T-helper 1 cell treated with Interleukin-12 subunit alpha and Interleukin-12 subunit beta and Interleukin-4 antibody, amounts not matched to agents 30 μg/mL and 1 μg/mL, for 36 hours (primary cell): ENCODE measurements around the gene ASB8.
A peak's percentile ranks its signal among the peaks of the same experiment; 100 is the strongest.
"Not testable (repeated sequence)": the region's sequence is repeated elsewhere in the genome, so short reads cannot be mapped to it uniquely, and the experiment has no call there.

Experiments
- H3K27ac Mint-ChIP-seq: one replicate; pipeline ENCODE4 v1.8.0; 2021; ENCODE audit warnings: mild to moderate bottlenecking, mixed read lengths
- H3K27me3 Mint-ChIP-seq: one replicate; pipeline ENCODE4 v1.8.0; 2021; ENCODE audit warnings: low read depth, mixed read lengths
- H3K36me3 Mint-ChIP-seq: one replicate; pipeline ENCODE4 v1.8.0; 2021; ENCODE audit warnings: low read depth, mixed read lengths
- H3K4me1 Mint-ChIP-seq: one replicate; pipeline ENCODE4 v1.8.0; 2021; ENCODE audit warnings: low read depth, mixed read lengths
- H3K4me3 Mint-ChIP-seq: one replicate; pipeline ENCODE4 v1.8.0; 2021; ENCODE audit warnings: mild to moderate bottlenecking, moderate library complexity, mixed read lengths
- H3K9me3 Mint-ChIP-seq: one replicate; pipeline ENCODE4 v1.8.0; 2021; ENCODE audit warnings: mixed read lengths

ASB8 gene

GRCh38 chr12:48142818-48143674 is 14.3 kb downstream of the ASB8 start:
- peaks cover 6% of the 10 kb centered on the region for H3K4me1 Mint-ChIP-seq
- peaks cover 30% of the 10 kb centered on the region for H3K36me3 Mint-ChIP-seq
- no peaks in the 10 kb centered on the region for H3K27me3 Mint-ChIP-seq
- no peaks in the 10 kb centered on the region for H3K9me3 Mint-ChIP-seq
- no peak overlapping the region for H3K4me3 Mint-ChIP-seq
- no peak overlapping the region for H3K27ac Mint-ChIP-seq

- no peak overlapping the region for H3K4me3 Mint-ChIP-seq
- no peaks in the 10 kb centered on the region for H3K9me3 Mint-ChIP-seq
- H3K36me3 Mint-ChIP-seq: peaks cover 17% of the 10 kb centered on the region
- H3K4me1 Mint-ChIP-seq: no peaks in the 10 kb centered on the region
- H3K27ac Mint-ChIP-seq: no peak overlapping the region
- H3K27me3 Mint-ChIP-seq: no peaks in the 10 kb centered on the region
Measured at GRCh38 chr12:48135027-48135426, 22.3 kb downstream of the ASB8 start.

DNA sequence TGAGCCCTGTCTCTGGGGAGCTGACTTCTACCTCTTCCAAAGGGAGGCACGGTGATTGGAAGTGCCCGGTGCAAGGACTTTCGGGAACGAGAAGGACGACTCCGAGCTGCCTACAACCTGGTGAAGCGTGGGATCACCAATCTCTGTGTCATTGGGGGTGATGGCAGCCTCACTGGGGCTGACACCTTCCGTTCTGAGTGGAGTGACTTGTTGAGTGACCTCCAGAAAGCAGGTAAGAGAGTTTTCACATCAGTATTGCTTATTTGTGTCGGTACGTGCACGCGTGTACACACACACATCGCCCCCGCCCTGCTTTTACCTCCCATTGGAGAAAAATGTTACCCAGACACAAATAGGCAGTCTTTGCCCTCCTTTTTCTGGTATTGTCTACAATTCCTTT is 24.5 kb downstream of the ASB8 start:
- no peak overlapping the region for H3K4me3 Mint-ChIP-seq
- peaks cover 14% of the 10 kb centered on the region for H3K36me3 Mint-ChIP-seq
- H3K4me1 Mint-ChIP-seq: no peaks in the 10 kb centered on the region
- H3K27me3 Mint-ChIP-seq: no peaks in the 10 kb centered on the region
- no peak overlapping the region for H3K27ac Mint-ChIP-seq
- no peaks in the 10 kb centered on the region for H3K9me3 Mint-ChIP-seq

DNA sequence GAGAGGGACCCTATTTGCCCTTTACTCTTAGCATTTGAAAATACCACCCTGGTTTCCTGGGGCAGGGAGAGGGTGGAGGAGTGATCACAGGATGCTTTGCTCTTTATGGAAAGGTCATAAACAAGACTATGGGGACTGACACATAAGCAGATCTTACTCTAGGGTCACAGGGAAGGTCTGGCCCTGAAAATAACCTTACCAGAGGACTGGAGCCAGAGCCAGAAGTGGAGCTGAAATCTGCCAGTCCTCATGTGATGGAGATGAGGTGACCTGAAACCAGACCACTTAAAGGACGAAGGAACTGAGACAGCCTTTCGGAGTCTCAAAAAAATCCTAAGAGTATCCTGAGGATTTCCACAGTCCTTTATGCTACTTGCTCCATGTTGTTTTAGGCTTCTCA is 25.8 kb downstream of the ASB8 start:
- no peak overlapping the region for H3K4me3 Mint-ChIP-seq
- H3K36me3 Mint-ChIP-seq: peaks cover 19% of the 10 kb centered on the region

DNA sequence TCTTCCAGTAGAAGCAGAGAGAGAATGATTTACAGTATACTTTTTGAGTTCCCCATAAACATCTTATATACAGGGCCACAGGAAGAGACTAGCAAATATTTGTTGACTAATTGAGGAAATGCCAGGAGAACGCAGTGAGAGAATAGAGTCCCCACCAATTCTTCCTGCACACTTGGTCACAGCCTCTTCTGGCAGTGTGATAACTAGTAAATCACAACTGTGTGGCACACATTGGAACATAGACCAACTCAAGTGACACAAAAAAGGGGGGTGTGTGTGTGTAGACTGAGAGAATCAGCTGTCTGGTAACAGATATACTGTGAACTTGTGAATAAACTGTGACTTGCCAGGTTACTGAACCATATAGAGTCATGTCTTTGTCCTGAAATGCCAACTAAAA is 27.9 kb downstream of the ASB8 start:
- Mint-ChIP-seq H3K9me3 (no peaks in the 10 kb centered on the region), H3K27me3 (no peaks in the 10 kb centered on the region), H3K36me3 (peaks cover 18% of the 10 kb centered on the region), H3K4me1 (peaks cover 2% of the 10 kb centered on the region), H3K27ac (no peak overlapping the region), H3K4me3 (no peak overlapping the region)

More for the DNA sequence above, 25.8 kb downstream of the ASB8 start:
- Mint-ChIP-seq H3K4me1 (peaks cover 2% of the 10 kb centered on the region), H3K27me3 (no peaks in the 10 kb centered on the region), H3K9me3 (no peaks in the 10 kb centered on the region), H3K27ac (no peak overlapping the region)

DNA sequence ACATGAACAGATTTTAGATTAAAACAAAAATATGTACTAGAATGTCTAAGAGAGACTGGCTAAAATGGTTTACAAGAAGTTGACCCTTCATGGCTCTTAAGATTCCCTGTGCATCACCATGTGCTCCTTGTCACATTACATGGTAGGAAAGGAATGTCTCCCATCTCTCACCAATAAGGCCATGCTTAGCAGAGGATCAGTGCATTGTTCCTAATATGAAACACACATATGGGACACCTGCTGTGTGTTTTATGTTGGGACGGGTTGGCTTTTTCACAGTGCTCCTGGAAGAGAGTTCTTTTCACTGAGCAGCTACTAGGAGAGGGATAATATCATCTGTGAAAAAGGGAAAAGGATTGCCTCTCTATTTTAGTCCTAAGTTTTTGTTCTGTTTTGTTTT is 28.5 kb downstream of the ASB8 start:
- H3K4me1 Mint-ChIP-seq: peaks cover 2% of the 10 kb centered on the region
- H3K27me3 Mint-ChIP-seq: no peaks in the 10 kb centered on the region
- H3K36me3 Mint-ChIP-seq: peaks cover 13% of the 10 kb centered on the region
- H3K9me3 Mint-ChIP-seq: no peaks in the 10 kb centered on the region
- no peak overlapping the region for H3K27ac Mint-ChIP-seq
- no peak overlapping the region for H3K4me3 Mint-ChIP-seq

- no peaks in the 10 kb centered on the region for H3K27me3 Mint-ChIP-seq
Measured at GRCh38 chr12:48126953-48127630, 30.2 kb downstream of the ASB8 start.

DNA sequence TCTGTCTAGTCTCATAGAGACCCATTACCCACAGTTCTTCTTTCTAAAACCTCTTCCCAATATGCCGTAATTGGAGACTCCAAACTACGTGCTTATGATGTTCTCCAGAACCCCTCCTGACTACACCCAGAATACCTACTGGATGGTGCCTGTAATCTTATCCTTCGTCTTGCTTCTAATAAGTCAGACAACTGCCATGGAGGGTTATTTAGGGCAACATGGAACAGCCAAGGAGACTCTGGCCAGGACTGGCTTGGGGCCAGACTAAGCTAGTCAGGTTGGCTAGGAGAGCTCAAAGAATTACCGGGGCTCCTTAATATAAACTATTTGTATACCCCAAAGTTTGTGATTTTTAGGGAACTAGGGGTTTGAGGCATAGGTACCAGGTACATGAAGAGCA is 31.3 kb downstream of the ASB8 start:
- peaks cover 13% of the 10 kb centered on the region for H3K36me3 Mint-ChIP-seq
- H3K4me3 Mint-ChIP-seq: no peak overlapping the region
- H3K9me3 Mint-ChIP-seq: no peaks in the 10 kb centered on the region
- H3K27me3 Mint-ChIP-seq: no peaks in the 10 kb centered on the region
- H3K27ac Mint-ChIP-seq: no peak overlapping the region
- peaks cover 2% of the 10 kb centered on the region for H3K4me1 Mint-ChIP-seq

More at GRCh38 chr12:48126953-48127630, 30.2 kb downstream of the ASB8 start:
- Mint-ChIP-seq H3K4me1 (peaks cover 2% of the 10 kb centered on the region), H3K9me3 (no peaks in the 10 kb centered on the region), H3K36me3 (peaks cover 13% of the 10 kb centered on the region), H3K27ac (no peak overlapping the region), H3K4me3 (no peak overlapping the region)

DNA sequence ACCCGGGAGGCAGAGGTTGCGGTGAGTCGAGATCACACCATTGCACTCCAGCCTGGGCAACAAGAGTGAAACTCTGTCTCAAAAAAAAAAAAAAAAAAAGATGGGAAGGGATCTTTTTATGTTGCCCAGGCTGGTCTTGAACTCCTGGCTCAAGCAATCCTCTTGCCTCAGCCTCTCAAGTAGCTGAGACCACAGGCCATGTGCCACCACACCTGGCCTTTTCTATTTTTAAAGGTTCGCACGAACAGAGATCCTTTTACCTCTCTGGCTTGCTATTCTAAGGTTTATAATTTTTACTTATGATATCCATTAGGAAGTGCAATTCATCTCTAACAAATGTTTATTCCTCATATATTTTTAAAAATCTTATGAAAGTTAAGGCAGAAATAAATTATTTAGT is 31.8 kb downstream of the ASB8 start:
- not testable (repeated sequence) for H3K27ac Mint-ChIP-seq, H3K4me3 Mint-ChIP-seq, H3K4me1 Mint-ChIP-seq, H3K9me3 Mint-ChIP-seq, H3K27me3 Mint-ChIP-seq
- peaks cover 11% of the 10 kb centered on the region for H3K36me3 Mint-ChIP-seq

- Mint-ChIP-seq H3K9me3 (no peaks in the 10 kb centered on the region), H3K4me3 (no peak overlapping the region), H3K4me1 (peaks cover 20% of the 10 kb centered on the region), H3K27ac (no peak overlapping the region), H3K36me3 (peaks cover 10% of the 10 kb centered on the region), H3K27me3 (no peaks in the 10 kb centered on the region)
Measured at GRCh38 chr12:48123169-48123568, 34.1 kb downstream of the ASB8 start.

GRCh38 chr12:48122065-48122834 is 35.1 kb downstream of the ASB8 start:
- H3K36me3 Mint-ChIP-seq: peaks cover 7% of the 10 kb centered on the region
- peaks cover 20% of the 10 kb centered on the region for H3K4me1 Mint-ChIP-seq
- no peak overlapping the region for H3K4me3 Mint-ChIP-seq
- H3K9me3 Mint-ChIP-seq: no peaks in the 10 kb centered on the region
- no peaks in the 10 kb centered on the region for H3K27me3 Mint-ChIP-seq
- no peak overlapping the region for H3K27ac Mint-ChIP-seq

DNA sequence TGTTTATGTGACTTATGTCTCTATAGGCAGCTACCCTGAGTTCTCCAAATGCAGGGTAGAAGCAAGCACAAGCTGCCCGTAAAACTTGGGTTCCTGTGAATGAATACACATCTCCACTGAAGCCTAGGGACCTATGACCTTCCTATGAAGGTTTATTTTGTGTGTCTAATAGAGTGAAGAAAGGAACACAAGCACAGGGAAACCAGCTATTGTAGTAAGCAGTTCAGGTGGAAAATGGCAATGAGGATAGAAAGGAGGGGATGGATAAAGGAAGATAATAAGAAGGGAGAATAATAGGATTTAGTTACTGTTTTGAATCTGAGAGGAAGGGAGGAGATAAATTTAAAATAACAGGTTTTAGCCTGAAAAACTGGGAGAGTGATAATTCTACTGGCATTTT is 35.8 kb downstream of the ASB8 start:
- Mint-ChIP-seq H3K4me3 (no peak overlapping the region), H3K9me3 (no peaks in the 10 kb centered on the region), H3K4me1 (peaks cover 19% of the 10 kb centered on the region), H3K36me3 (peaks cover 5% of the 10 kb centered on the region), H3K27ac (no peak overlapping the region), H3K27me3 (peaks cover 6% of the 10 kb centered on the region)

DNA sequence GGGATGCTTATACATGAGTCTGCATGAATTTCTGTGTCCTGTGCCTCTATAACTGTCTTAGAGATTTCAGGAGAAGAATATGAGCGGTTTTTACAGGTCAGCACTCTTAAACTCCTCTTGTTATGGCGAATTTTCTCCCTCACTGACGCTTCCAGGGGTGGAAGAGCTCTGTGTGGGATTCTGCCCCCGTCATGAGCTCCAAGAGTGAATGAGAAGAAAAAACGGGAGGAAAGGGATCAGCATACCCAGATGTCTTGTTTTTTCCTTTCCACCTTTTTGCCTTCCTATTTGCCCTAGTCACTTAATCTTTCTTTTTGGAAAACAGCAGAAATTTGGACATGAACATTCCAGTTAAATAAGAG is 37.5 kb downstream of the ASB8 start:
- Mint-ChIP-seq H3K4me3 (peak overlapping the region; percentile 97), H3K27ac (no peak overlapping the region), H3K4me1 (peaks cover 19% of the 10 kb centered on the region), H3K36me3 (peaks cover 4% of the 10 kb centered on the region), H3K27me3 (peaks cover 17% of the 10 kb centered on the region), H3K9me3 (no peaks in the 10 kb centered on the region)

DNA sequence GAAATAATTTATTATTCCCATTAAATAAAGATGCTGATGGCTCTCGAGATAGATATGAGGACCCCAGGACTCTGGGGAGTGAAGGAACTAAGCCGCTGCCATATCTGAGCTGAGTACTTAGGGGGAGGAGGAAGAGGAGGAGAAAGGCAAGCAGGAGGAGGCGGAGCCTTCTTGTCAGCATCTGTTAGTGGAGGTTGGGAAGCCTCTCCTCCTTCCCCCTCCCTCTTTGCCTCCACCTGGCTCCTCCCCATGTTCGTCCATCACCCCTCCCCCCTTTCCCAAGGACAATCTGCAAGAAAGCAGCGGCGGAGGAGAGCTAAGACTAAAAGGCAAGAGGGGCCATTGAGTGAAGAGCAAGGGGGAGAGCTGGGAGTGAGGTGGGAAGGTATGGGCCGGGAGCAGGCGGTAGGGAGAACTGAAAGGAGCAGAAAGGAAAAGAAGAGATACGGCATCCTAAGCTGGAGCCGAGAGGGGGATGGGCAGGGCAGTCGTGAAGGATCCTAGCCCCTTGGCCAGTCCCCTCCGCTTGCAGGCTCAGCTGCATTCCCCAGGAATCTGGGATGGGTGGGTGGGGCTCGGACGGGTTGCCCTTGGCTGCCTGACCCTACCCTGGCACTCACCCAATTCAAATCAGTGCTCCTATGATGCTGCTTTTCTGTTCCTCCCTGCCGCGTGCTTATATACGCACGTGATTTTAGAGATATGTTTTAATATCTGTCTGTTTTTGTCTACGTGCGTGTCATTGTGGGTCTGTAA is 38.1 kb downstream of the ASB8 start, which contains the start of gene PFKM:
TSS of gene PFKM (plus strand) at position 287 of the 756 bp plus-strand sequence. CDS start 3,411 bp downstream, outside the sequence.
- H3K9me3 Mint-ChIP-seq: no peaks in the 10 kb centered on the region
- H3K27me3 Mint-ChIP-seq: peaks cover 23% of the 10 kb centered on the region
- H3K36me3 Mint-ChIP-seq: peaks cover 4% of the 10 kb centered on the region
- peak within 1 kb of the TSS; percentile 72 for H3K27ac Mint-ChIP-seq
- peaks cover 19% of the 10 kb centered on the region for H3K4me1 Mint-ChIP-seq
- H3K4me3 Mint-ChIP-seq: peak within 1 kb of the TSS; percentile 97
